COLO668 (cell line): ENCODE measurements around the gene MRPL46.

ENCODE experiments used
- DNase-seq: peaks from one replicate; lab custom pipeline; 2025; ENCODE audit not compliant: unreplicated experiment; lab: John Stamatoyannopoulos, UW

The MRPL46 gene

GRCh38 chr15:88467073-88467934, at the start of gene MRPL46, which contains the start of gene MRPS11:
Gene MRPL46, minus strand, starts transcription at chr15:88467388. Its CDS starts 11 bp downstream, at chr15:88467377.
Gene MRPS11, plus strand, starts transcription at chr15:88467708. Its CDS starts 10 bp downstream, at chr15:88467718.
- peak; percentile 92 for DNase-seq

DNA sequence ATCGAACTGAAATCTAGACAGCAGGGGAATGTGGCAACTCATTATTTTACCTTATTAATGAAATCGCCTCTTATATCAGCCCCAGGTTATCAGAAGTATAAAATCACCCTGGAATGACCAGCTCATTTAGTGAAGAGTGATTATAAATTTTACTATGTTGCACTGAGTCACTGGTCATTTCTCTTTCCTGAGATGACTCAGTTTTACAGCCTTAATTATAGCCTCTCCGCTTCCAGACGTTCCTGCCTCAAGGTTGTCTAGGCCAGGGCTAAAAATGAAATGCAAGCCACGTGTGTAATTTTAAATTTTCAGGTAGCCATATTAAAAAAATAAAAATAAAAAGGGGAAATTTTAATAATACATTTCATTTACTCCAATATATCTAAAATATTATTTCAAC, 46.0 kb upstream of the MRPL46 start:
- DNase-seq, result no peak

DNA sequence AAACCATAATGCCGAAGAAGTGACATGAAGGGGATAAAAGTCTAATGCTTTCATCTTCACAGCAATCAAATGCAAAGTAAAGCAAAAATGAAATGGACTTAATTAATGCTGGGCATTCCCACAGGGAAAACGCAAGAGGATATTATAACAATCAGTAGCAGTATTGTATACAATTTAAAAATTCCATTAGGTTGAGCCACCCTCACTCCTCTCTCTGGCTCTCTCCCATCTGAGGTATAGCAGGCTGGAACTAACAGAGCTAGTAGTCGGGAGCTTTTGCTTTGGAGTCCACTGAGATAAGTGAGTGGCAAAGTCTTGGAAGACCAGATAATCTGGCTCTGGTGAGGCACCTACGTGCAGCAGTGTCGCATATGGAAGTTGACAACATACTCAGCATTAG, 45.4 kb upstream of the MRPL46 start:
- DNase-seq, result no peak

DNA sequence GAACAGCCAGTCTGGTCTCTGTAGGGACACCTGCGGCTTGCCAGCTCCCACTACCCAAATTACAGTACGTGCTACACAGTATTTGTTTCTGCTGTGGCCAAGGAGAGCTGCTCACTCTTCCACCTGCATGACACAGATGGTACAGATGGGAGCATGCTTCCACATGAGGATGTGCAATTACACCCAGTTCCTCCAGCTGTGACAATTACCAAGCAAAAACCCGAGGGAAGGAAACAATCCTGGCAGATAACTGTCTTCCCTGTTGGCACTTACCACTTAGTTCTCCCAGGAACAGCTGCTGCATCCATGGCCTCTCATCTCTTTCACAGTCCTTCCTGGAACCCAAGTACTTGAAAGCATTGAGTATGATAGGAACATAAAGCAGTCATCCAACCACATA, 44.9 kb upstream of the MRPL46 start:
- no peak for DNase-seq

DNA sequence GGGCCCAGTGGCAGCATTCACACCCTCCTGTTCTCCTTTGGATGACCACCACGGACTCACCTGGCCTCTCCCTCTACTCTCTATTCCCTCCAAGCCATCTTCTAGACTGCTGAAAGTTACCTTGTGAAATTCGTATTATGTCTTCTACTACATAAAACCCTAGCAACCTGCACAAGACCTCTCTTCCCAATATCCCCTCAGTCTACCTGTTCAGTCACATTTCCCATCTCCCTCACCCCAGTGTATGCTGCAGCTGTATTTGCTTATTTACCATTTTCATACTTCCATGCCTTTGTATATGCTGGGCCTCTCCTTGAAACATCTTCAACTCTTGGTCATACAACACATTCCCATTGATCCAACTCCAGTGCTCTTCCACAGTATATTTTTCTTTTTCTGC, 44.0 kb upstream of the MRPL46 start:
- no peak for DNase-seq

GRCh38 chr15:88509964-88510363, 42.8 kb upstream of the MRPL46 start:
- DNase-seq, result no peak

- no peak for DNase-seq
These were observed 42.1 kb upstream of the MRPL46 start for GRCh38 chr15:88509321-88509720.

DNA sequence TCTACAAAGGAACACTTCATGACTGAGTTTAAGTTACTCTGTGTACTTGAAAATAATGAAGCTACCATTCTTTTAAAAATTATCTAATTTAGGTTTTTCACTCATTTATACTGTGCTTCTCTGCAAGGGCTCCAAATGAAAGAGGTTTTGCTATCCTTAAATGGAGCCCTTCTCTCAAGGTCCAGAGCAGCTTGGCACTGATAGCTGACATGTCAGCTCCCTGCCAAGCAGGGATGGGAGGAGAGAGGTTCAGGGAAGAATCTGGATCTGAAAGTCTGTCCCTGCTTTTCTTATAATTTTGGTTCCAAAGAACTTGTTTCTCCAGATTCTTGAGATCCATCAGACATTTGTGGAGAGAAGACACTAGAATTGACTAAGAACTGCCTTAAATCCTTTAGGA, 39.4 kb upstream of the MRPL46 start:
- no peak for DNase-seq

GRCh38 chr15:88505721-88506120, 38.5 kb upstream of the MRPL46 start:
- DNase-seq, result no peak

DNA sequence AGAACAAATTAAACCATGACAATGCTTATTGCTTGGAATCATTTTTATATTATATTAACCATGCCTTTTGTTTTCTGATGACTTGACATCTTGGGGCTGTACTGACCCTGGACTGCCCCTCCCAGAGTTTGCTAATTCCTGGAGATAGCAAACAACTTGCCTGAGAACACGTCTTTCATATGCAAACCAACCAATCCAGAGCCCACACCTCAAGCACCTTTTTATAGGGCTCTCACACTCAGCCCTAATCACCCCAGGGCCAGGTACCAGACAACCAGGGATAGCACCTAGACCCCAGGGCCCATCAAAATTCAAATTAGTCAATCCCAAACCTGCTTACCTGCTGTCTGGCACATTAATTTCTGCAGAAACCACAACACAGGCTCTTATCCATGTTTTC, 37.3 kb upstream of the MRPL46 start:
- no peak for DNase-seq

DNA sequence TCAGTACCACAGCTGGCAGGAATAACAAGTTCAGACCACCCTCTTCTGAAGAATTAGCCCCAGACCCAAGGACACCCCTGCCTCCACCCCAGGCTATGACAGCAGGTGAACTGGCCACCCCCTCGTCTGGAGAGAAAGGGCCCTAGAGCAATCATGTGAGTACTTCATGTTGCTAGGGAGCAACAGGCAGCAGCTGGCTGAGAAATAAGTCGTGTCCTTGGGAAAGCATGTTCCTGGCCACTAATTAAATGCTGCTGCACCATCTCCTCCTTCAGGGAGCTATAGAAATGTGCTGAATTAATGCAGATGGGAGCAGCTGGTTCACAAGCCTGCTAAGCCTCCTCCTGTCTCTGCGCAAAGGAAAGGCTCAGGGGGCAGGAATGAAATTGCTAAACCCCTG, 31.8 kb upstream of the MRPL46 start:
- no peak for DNase-seq

GRCh38 chr15:88497109-88497765, 30.0 kb upstream of the MRPL46 start:
- no peak for DNase-seq

DNA sequence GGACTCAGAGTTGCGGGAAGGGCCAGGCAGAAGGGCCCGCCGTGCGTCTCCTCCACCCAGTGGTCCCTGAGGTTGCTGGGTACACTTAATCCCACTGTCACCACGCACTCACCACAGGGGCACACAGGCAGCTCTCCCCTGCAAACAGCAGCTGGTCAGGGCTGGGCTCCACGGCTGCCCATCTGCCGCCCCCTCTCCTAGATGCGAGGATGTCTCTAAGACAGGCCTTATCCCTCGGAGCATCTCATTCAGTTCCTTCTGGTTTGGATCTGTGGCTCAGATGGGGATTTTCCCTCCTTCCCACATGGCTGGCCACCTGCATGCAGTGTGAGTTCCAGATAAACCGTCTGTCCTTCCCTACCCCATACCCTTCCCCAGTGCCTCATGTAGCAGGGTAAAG, 26.7 kb upstream of the MRPL46 start:
- DNase-seq, result no peak

- peak; percentile 33 for DNase-seq
These were observed 24.0 kb upstream of the MRPL46 start for GRCh38 chr15:88491158-88491557.

DNA sequence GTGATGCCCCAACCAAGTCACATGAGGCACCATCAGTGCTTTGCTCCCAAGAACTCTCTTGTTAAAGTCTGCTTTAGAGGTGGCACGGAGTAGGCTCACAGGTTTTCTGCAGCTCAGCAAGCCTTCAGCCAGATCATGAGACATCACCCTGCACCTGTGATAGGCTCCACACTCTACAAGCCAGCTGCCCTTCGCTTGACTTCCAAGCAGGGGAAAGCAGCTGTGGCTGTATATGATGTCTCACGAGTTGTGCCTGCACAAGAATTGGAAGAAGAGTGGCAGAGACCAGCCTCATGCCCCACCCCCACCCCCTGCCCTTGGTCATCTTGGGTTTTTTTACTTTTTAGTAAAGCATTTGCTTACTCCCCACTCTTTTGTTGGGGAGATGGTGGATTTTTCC, 22.8 kb upstream of the MRPL46 start:
- DNase-seq, result no peak

- no peak for DNase-seq
These were observed 22.1 kb upstream of the MRPL46 start for GRCh38 chr15:88489321-88489720.

DNA sequence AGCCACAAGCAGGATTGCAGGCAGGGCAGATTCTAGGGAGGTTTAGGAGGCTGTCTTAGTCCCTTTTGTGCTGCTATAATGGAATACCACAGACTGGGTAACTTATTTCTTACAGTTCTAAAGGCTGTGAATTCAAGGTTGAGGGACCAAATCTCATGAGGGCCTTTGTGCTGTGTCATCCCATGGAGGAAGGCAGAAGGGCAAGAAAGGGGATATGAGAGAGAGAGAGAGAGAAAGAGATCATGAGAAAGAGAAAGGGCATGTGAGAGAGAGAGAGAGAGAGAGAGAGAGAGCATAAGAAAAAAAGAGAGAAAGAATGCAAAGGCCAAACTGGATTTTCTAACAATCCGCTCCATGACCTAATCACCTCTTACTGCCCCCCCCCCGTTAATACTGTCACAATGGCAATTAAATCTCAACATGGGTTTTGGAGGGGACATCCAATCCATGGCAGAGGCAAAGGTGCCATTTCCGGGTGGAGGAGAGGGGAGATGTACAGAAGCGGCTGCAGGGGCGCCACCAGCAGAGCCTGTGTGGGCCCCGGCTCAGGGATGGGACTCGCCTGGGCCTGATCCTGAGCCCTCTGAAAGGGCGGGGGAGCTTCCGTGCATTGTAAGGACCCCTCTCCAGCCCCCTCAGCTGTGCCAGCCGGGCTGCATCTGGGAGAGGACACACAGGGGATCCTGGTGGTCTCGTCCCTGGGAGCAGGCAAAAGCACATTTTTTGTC, 20.8 kb upstream of the MRPL46 start:
- no peak for DNase-seq

GRCh38 chr15:88487178-88487795, 20.1 kb upstream of the MRPL46 start:
- DNase-seq, result no peak

GRCh38 chr15:88484682-88485331, 17.6 kb upstream of the MRPL46 start:
- no peak for DNase-seq

GRCh38 chr15:88482263-88482662, 15.1 kb upstream of the MRPL46 start:
- no peak for DNase-seq

DNA sequence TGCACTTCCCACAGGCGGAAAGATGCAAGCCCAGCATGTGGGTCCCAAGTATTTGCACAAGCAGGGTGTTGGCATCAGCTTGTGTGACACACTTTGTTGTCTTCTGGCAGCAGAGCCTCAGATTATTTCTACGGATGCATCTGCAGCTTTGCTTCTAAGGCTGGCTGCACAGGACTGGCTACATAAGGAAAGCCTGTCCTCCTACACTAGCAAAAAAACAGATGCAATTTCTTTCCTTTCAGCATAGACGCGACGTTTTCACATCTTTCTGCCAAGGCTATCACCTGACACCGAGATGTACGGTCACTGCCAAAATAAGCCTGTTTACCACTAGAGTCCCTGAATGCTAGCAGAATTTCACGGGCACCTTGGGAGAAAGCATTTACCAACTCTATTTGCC, 13.8 kb upstream of the MRPL46 start:
- DNase-seq, result no peak
